A549 (cell line): ENCODE results near the gene GLB1L2. TPM values are rescaled to one million over a fixed set of nuclear protein-coding genes. Genes with fewer than 3 reads are reported as not detected.

Experiments
- ATAC-seq, 2 experiments: fragments of 200-7000 bp in 1 of 2; fragments of >200 bp in 1 of 2; cut with Nextera tagmentation in 1 of 2; cut with Tn5 transposase in 1 of 2; 3 replicates each; pipeline versions ENCODE4 v1.8.0 to v1.9.1; 2018 to 2020; ENCODE audit warnings: mild to moderate bottlenecking in 1 of 2, moderate library complexity in 1 of 2
- CTCF ChIA-PET: fragments of 300-600 bp; sonication (Branson Sonifier 250); formaldehyde crosslinking; extraction: SDS; loops from one replicate; lab custom pipeline; 2021; ENCODE audit warnings: antibody characterized with exemption, inconsistent platforms; lab: Yijun Ruan, JAX
- POLR2A ChIA-PET: fragments of 350-600 bp; formaldehyde crosslinking; extraction: SDS; loops from one replicate; lab custom pipeline; 2021; ENCODE audit warnings: antibody characterized with exemption, inconsistent platforms; lab: Yijun Ruan, JAX
- DNase-seq, 2 experiments: peaks; one replicate each; pipeline versions ENCODE4 v3.0.0 to v3.0.0-alpha.2; 2011 to 2016; ENCODE audit warnings: low read depth in 1 of 2, low spot score in 1 of 2
- FAIRE-seq: peaks from 2 replicates; lab custom pipeline; 2011; peaks lifted over from hg19 to GRCh38; lab: Jason Lieb, UNC
- H3K27ac ChIP-seq, 2 experiments: fragments of >200 bp; sonication (Bioruptor Twin); formaldehyde crosslinking; 3 replicates each; pipeline ENCODE4 v1.5.1; 2016 to 2017
- H3K4me1 ChIP-seq: fragments of >200 bp; sonication (Bioruptor Twin); formaldehyde crosslinking; 3 replicates; pipeline ENCODE4 v1.6.1; 2016
- H3K4me2 ChIP-seq: fragments of >200 bp; sonication (Bioruptor Twin); formaldehyde crosslinking; 3 replicates; pipeline ENCODE4 v1.6.1; 2016
- H3K4me3 ChIP-seq: fragments of >200 bp; sonication (Bioruptor Twin); formaldehyde crosslinking; 3 replicates; pipeline ENCODE4 v1.5.1; 2016
- H3K9me3 ChIP-seq: fragments of >200 bp; sonication (Bioruptor Twin); formaldehyde crosslinking; 3 replicates; pipeline ENCODE4 v1.6.1; 2016
- BHLHE40 ChIP-seq: IDR thresholded peaks from 2 replicates; pipeline ENCODE4 v1.6.1; 2012; ENCODE audit warnings: low read depth, low read length, inconsistent platforms
- CBX8 ChIP-seq: fragments of 200-600 bp; sonication (generic); IDR thresholded peaks from 2 replicates; pipeline ENCODE4 v1.6.1; 2016
- CEBPB ChIP-seq, 2 experiments: fragments of >200 bp in 1 of 2; sonication (Bioruptor Twin) in 1 of 2; formaldehyde crosslinking in 1 of 2; IDR thresholded peaks; 2 replicates each; pipeline ENCODE4 v1.6.1; 2012 to 2016
- EP300 ChIP-seq, 2 experiments: fragments of >200 bp; sonication (Bioruptor Twin); formaldehyde crosslinking; IDR thresholded peaks; 2 replicates in 1 of 2; 3 replicates in 1 of 2; pipeline ENCODE4 v1.6.1; 2016 to 2017
- FOSL2 ChIP-seq, 2 experiments: fragments of 450-650 bp in 1 of 2; fragments of >200 bp in 1 of 2; sonication (Bioruptor Twin) in 1 of 2; formaldehyde crosslinking; IDR thresholded peaks; 2 replicates each; pipeline versions ENCODE4 v1.5.0 to v1.6.1; 2016 to 2020; ENCODE audit warnings: mild to moderate bottlenecking in 1 of 2, moderate library complexity in 1 of 2
- FOXS1 ChIP-seq: fragments of 250-450 bp; sonication (Bioruptor Pico); IDR thresholded peaks from 2 replicates; pipeline ENCODE4 v1.5.0; 2020; ENCODE audit warnings: mild to moderate bottlenecking, moderate library complexity
- HDAC2 ChIP-seq: fragments of 200-600 bp; sonication (generic); IDR thresholded peaks from 2 replicates; pipeline ENCODE4 v1.6.1; 2016
- HEYL ChIP-seq: fragments of 250-450 bp; sonication (Bioruptor Pico); IDR thresholded peaks from 2 replicates; pipeline ENCODE4 v1.8.0; 2021; ENCODE audit warnings: mild to moderate bottlenecking, moderate library complexity
- JUN ChIP-seq, 2 experiments: fragments of >200 bp; sonication (Bioruptor Twin); formaldehyde crosslinking; IDR thresholded peaks; 2 replicates in 1 of 2; 3 replicates in 1 of 2; pipeline ENCODE4 v1.6.1; 2016 to 2017
- KDM1A ChIP-seq: fragments of 200-600 bp; sonication (generic); IDR thresholded peaks from 2 replicates; pipeline ENCODE4 v1.6.1; 2016; ENCODE audit warnings: low read depth, mild to moderate bottlenecking
- MAZ ChIP-seq: fragments of 150-350 bp; IDR thresholded peaks from 2 replicates; pipeline ENCODE4 v1.6.1; 2014; ENCODE audit warnings: antibody characterized with exemption, low read depth, low read length, borderline replicate concordance
- MYC ChIP-seq: IDR thresholded peaks from 2 replicates; pipeline ENCODE4 v1.6.1; 2012; ENCODE audit warnings: mild to moderate bottlenecking, inconsistent platforms, low read length, improper control_type of control experiment, borderline replicate concordance
- NPAS2 ChIP-seq: fragments of 250-450 bp; sonication (Bioruptor Pico); IDR thresholded peaks from 2 replicates; pipeline ENCODE4 v1.8.0; 2022; ENCODE audit warnings: mild to moderate bottlenecking, moderate library complexity, borderline replicate concordance
- POLR2AphosphoS2 ChIP-seq: conservative IDR thresholded peaks from 2 replicates; pipeline ENCODE4 v1.6.1; 2012; ENCODE audit warnings: low read length, improper control_type of control experiment, inconsistent platforms
- RCOR1 ChIP-seq: fragments of 150-350 bp; IDR thresholded peaks from 2 replicates; pipeline ENCODE4 v1.6.1; 2014; ENCODE audit warnings: antibody characterized with exemption, low read length, low read depth
- TFCP2L1 ChIP-seq: fragments of 250-450 bp; sonication (Bioruptor Pico); IDR thresholded peaks from 2 replicates; pipeline ENCODE4 v1.5.0; 2021; ENCODE audit warnings: mild to moderate bottlenecking
- TP53 ChIP-seq: fragments of 250-450 bp; sonication (Bioruptor Pico); IDR thresholded peaks from 2 replicates; pipeline ENCODE4 v1.5.0; 2021; ENCODE audit warnings: mild to moderate bottlenecking, moderate library complexity
- ZC3H11A ChIP-seq: fragments of 450-650 bp; IDR thresholded peaks from 2 replicates; pipeline ENCODE4 v1.6.1; 2014; ENCODE audit warnings: antibody characterized with exemption, mild to moderate bottlenecking
- WGBS: methylation state at CpG from one replicate; pipeline ENCODE4 v1.1.6; 2017; ENCODE audit errors: missing lambda C conversion rate; 5-methylcytosine and 5-hydroxymethylcytosine counted together
- polyA plus RNA-seq, 4 experiments: library from polyadenylated mRNA; depleted of rRNA in 3 of 4; stranded (reverse); fragments of >200 nt; fragmentation: RNase III in 1 of 4; extraction: RNeasy Plus Mini Kit Qiagen cat#74134 plus additional on column Dnase treatment in 1 of 4; gene quantifications; 2 replicates in 3 of 4; 3 replicates in 1 of 4; pipeline ENCODE4 v1.2.3, GENCODE V29; 2011 to 2017
- TF ChIP-seq, protein P1 (sequence below): fragments of 250-450 bp; sonication (Bioruptor Pico); IDR thresholded peaks from 2 replicates; pipeline ENCODE4 v1.5.0; 2020; ENCODE audit warnings: low read depth, mild to moderate bottlenecking, moderate library complexity
- TF ChIP-seq, protein P2 (sequence below): IDR thresholded peaks from 2 replicates; pipeline ENCODE4 v1.6.1; 2012
- TF ChIP-seq, protein P3 (sequence below): fragments of 200-600 bp; sonication (generic); IDR thresholded peaks from 2 replicates; pipeline ENCODE4 v1.6.1; 2016; ENCODE audit warnings: antibody characterized with exemption, mild to moderate bottlenecking, moderate library complexity

GLB1L2 gene
- polyA plus RNA-seq, 2 of the 4 experiments (the other 2 are of a cell fraction) = 1.1 to 3.5 TPM

DNA sequence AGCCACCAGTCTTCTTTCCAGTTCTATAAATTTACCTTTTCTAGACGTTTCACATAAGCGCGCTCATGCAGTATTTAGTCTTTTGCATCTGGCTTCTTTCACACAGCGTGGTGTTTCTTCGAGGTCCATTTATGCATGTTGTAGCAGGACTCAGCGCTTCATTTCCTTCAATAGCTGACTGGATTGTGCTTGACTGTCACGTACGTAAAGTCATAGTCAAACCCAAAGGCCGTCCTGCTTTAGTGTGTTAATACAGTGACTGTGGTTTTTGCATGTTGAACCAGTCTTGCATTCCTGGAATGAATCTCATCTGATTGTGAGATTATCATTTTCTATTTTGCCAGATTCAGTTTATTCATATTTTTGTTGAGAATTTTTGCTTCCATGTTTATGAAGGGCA is 37.1 kb upstream of the GLB1L2 start:
- DNase-seq (no peak), ATAC-seq (no peak), FAIRE-seq (no peak)
- ChIA-PET CTCF (no interaction called here), POLR2A (no interaction called here)
- WGBS = 23% methylated on average over 9 of the region's 9 CpGs
- Histone ChIP-seq H3K9me3 (no peaks in the 10 kb centered on the region), H3K27ac (no peak overlapping the region), H3K4me3 (no peak overlapping the region), H3K4me2 (no peak overlapping the region), H3K4me1 (no peaks in the 10 kb centered on the region)
- no peak for TF ChIP-seq HEYL (CRISPR knock-in tag)
- no peak for TF ChIP-seq BHLHE40
- TF ChIP-seq MAZ = no peak
- no peak for TF ChIP-seq FOSL2 (IDR thresholded peaks at IDR 0.05)
- no peak for TF ChIP-seq FOSL2 (CRISPR knock-in tag; IDR thresholded peaks at IDR 0.05)
- TF ChIP-seq KDM1A = no peak
- no peak for TF ChIP-seq JUN (IDR thresholded peaks at IDR 0.05)
- TF ChIP-seq, protein P1, sequence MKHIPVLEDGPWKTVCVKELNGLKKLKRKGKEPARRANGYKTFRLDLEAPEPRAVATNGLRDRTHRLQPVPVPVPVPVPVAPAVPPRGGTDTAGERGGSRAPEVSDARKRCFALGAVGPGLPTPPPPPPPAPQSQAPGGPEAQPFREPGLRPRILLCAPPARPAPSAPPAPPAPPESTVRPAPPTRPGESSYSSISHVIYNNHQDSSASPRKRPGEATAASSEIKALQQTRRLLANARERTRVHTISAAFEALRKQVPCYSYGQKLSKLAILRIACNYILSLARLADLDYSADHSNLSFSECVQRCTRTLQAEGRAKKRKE (CRISPR knock-in tag) = no peak
- TF ChIP-seq MYC = no peak
- no peak for TF ChIP-seq TFCP2L1 (CRISPR knock-in tag)
- TF ChIP-seq, protein P2, sequence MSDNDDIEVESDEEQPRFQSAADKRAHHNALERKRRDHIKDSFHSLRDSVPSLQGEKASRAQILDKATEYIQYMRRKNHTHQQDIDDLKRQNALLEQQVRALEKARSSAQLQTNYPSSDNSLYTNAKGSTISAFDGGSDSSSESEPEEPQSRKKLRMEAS = no peak
- no peak for TF ChIP-seq RCOR1

DNA sequence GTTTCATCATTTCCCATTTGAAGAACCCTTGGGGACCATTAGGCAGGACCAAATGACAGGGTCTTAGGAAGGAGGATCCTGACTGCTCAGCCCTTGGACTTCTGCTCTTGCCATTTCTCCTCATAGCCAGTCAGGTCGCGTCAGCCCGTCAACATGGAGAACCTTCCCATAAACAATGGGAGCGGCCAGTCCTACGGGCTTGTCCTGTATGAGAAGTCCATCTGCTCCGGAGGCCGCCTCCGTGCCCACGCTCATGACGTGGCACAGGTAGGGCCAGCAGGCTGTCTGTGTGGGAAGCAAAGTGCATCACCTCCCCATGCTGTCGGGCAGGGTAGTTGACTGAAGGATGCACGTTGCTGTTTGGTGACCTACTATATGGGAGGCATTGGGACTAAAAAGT is 19.6 kb upstream of the GLB1L2 start:
- 66% methylated on average over 4 of the region's 12 CpGs for WGBS
- Histone ChIP-seq H3K4me2 (no peak overlapping the region), H3K9me3 (no peaks in the 10 kb centered on the region), H3K27ac (no peak overlapping the region), H3K4me3 (no peak overlapping the region), H3K4me1 (no peaks in the 10 kb centered on the region)
- CTCF ChIA-PET = no interaction called here
- no peak for DNase-seq
- TF ChIP-seq TFCP2L1 (CRISPR knock-in tag) = no peak
- TF ChIP-seq JUN (IDR thresholded peaks at IDR 0.05) = no peak
- TF ChIP-seq CBX8 = no peak
- no peak for TF ChIP-seq TP53 (CRISPR knock-in tag)
- TF ChIP-seq POLR2AphosphoS2 = no peak
- TF ChIP-seq, protein P1 (CRISPR knock-in tag) = no peak
- no peak for TF ChIP-seq NPAS2 (CRISPR knock-in tag)
- TF ChIP-seq CEBPB (IDR thresholded peaks at IDR 0.05) = no peak
- no peak for TF ChIP-seq FOXS1 (CRISPR knock-in tag)
- no peak for TF ChIP-seq MYC
- TF ChIP-seq EP300 (IDR thresholded peaks at IDR 0.05) = no peak
- TF ChIP-seq, protein P2 = no peak
- TF ChIP-seq ZC3H11A = no peak
- TF ChIP-seq FOSL2 (IDR thresholded peaks at IDR 0.05) = no peak
- no peak for TF ChIP-seq FOSL2 (CRISPR knock-in tag; IDR thresholded peaks at IDR 0.05)
- no peak for TF ChIP-seq HDAC2
- TF ChIP-seq, protein P3, sequence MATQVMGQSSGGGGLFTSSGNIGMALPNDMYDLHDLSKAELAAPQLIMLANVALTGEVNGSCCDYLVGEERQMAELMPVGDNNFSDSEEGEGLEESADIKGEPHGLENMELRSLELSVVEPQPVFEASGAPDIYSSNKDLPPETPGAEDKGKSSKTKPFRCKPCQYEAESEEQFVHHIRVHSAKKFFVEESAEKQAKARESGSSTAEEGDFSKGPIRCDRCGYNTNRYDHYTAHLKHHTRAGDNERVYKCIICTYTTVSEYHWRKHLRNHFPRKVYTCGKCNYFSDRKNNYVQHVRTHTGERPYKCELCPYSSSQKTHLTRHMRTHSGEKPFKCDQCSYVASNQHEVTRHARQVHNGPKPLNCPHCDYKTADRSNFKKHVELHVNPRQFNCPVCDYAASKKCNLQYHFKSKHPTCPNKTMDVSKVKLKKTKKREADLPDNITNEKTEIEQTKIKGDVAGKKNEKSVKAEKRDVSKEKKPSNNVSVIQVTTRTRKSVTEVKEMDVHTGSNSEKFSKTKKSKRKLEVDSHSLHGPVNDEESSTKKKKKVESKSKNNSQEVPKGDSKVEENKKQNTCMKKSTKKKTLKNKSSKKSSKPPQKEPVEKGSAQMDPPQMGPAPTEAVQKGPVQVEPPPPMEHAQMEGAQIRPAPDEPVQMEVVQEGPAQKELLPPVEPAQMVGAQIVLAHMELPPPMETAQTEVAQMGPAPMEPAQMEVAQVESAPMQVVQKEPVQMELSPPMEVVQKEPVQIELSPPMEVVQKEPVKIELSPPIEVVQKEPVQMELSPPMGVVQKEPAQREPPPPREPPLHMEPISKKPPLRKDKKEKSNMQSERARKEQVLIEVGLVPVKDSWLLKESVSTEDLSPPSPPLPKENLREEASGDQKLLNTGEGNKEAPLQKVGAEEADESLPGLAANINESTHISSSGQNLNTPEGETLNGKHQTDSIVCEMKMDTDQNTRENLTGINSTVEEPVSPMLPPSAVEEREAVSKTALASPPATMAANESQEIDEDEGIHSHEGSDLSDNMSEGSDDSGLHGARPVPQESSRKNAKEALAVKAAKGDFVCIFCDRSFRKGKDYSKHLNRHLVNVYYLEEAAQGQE = no peak
- no peak for FAIRE-seq
- no peak for ATAC-seq
- POLR2A ChIA-PET = no interaction called here
